ENCODE measurements around the gene LINGO1.

LINGO1 gene

DNA sequence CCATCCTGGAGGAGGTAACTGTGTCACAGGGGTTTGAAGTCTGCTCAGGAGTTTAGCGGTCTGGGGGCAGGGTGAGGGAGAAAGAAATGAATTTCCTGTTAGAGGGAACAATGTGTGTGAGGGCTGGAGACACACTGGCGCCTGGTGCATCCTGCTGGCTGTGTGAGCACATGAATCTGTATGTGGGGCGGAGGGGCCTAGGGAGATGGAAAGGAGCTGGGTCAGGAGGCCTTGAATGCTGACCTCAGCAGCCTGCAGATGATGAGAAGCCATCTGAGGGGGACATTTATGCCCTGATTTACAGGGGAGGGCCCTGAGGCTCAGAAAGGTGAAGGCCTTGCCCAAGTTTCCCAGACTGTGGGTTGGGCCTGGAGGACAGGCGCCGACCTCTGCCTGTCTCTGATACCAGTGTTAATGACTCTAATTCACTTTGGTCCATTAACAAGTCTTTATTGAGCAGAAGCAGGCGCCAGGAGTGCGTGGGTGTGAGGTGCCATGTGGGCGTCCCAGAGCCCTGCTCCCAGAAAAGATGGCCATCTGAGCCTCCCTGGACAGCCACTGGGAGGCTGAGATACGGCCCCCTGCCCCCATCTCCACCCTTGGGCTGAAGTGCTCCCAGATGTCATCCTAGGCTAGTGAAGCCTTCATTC, 34.8 kb downstream of the LINGO1 start:
- DNase-seq (ENCODE audit: low spot score) = no peak

GRCh38 chr15:77596821-77597803, 35.6 kb downstream of the LINGO1 start:
- DNase-seq (ENCODE audit: low spot score) = no peak

DNA sequence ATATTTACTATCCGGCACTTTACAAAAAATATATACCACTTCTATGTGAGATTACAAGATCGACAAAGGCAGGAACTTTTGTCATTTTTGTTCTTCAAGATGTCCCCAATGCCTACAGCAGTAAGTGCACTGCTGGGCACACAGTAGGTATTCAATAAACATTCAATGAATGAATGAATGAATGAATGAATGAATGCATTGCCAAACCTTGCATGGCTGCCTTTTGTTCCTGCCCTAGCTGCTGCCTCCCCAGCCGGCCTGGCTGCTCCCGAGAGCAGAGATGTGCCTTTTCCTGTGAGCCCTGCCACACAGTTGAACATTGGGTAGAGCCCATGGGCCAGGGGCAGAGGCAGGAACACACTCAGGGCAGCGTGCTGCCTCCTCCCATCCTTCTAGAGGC, 37.5 kb downstream of the LINGO1 start:
- no peak for DNase-seq (ENCODE audit: low spot score)

DNA sequence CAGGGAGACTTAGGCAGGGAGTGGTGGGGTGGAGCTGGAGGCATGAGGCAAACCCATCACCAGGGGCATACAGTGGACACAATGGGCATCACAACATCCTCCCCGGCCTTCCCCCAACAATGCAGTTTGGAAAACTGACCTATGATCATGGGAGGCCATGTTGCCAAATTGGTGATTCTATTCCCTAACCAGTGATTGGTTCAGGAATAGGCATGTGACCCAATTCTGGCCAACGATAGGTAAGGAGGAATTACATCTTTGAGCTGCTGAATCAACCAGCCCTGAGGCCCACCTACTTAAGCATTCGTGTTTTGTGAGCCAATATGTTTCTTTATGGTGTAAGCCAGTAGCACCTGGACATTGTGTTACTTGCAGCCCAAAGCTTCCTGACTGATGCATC, 40.0 kb downstream of the LINGO1 start:
- no peak for DNase-seq (ENCODE audit: low spot score)

GRCh38 chr15:77591968-77592613, 40.6 kb downstream of the LINGO1 start:
- no peak for DNase-seq (ENCODE audit: low spot score)

DNA sequence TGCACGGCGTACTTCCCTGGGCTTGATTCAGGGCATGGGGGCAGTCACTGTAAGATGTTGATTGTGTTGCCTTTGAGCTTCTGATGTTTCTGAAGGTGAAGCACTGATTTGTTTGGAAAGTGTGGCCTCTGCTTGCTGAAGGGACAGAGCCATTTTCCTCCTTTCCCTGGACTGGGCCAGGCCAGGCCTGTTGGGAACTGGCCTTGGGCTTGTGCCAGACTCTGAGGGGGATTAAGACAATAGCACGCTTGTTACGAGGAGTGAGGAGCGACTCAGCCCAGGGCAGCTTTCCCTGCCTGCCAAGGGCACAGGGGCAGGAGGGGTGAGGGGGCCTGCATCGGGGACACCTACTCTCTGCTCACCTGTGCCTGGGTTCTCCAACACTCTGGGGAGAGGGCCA, 42.9 kb downstream of the LINGO1 start:
- no peak for DNase-seq (ENCODE audit: low spot score)

GRCh38 chr15:77588126-77588525, 44.6 kb downstream of the LINGO1 start:
- DNase-seq (ENCODE audit: low spot score) = no peak

- DNase-seq (ENCODE audit: low spot score) = no peak
These were observed 48.0 kb downstream of the LINGO1 start for GRCh38 chr15:77584691-77585090.

DNA sequence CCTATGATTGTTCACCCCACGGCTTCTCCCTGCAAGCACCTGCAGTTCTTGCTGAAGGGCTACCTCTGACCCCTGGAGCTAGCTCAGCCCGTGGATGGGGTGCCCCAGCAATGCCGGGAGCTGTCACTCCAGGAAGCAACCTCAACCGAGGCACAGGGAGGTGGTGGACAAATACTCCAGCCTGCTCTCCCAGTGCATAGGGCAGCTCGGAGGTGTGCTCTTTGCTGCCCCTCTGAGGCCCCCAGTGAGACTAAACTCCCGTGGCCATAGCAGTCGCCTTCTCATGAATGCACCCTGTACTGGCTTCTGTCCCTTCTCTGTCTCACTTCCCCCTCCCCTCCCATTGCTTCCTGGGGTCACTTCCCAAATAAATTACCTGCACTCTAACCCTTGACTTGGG, 48.5 kb downstream of the LINGO1 start:
- DNase-seq (ENCODE audit: low spot score) = no peak

GRCh38 chr15:77582763-77583162, 49.9 kb downstream of the LINGO1 start:
- no peak for DNase-seq (ENCODE audit: low spot score)

DNA sequence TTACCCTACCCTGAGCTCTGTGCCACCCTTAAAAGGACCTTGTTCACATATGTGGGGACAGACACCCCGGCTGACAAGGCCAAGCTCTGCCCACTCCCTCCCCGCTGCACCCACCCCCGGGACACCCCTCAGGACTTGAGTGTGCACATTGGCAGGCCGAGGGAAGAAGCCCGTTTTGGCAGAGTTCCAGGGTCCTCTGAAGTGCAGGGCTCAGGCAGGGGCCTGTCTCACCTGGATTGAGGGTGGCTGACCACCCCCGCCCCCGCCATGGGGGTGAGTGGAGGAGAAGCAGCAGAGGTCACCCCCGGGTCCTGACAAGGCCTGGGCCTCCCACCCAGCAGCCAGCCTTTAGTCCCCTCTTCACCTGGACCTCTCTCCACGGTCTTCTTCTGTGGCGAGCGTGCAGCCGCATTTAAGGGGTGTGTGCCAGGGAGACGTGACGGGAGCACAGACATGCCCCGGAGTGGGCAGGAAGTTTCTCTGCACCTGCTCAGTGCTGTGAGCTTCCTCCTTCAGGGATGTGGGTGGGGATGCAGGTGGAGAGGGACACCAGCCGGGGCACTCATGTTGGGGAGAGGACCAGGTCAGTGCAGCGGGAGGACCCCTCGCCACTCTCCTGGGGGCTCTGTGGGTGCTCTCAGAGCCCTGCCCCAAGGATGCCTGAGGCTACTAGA, 50.7 kb downstream of the LINGO1 start:
- no peak for DNase-seq (ENCODE audit: low spot score)

GRCh38 chr15:77580996-77581682, 51.6 kb downstream of the LINGO1 start:
- DNase-seq (ENCODE audit: low spot score) = no peak

- no peak for DNase-seq (ENCODE audit: low spot score)
These were observed 53.1 kb downstream of the LINGO1 start for GRCh38 chr15:77579498-77580188.

- no peak for DNase-seq (ENCODE audit: low spot score)
These were observed 53.9 kb downstream of the LINGO1 start for GRCh38 chr15:77578641-77579372.

GRCh38 chr15:77577366-77577950, 55.3 kb downstream of the LINGO1 start:
- DNase-seq (ENCODE audit: low spot score) = no peak

- no peak for DNase-seq (ENCODE audit: low spot score)
These were observed 56.2 kb downstream of the LINGO1 start for GRCh38 chr15:77576538-77576937.

DNA sequence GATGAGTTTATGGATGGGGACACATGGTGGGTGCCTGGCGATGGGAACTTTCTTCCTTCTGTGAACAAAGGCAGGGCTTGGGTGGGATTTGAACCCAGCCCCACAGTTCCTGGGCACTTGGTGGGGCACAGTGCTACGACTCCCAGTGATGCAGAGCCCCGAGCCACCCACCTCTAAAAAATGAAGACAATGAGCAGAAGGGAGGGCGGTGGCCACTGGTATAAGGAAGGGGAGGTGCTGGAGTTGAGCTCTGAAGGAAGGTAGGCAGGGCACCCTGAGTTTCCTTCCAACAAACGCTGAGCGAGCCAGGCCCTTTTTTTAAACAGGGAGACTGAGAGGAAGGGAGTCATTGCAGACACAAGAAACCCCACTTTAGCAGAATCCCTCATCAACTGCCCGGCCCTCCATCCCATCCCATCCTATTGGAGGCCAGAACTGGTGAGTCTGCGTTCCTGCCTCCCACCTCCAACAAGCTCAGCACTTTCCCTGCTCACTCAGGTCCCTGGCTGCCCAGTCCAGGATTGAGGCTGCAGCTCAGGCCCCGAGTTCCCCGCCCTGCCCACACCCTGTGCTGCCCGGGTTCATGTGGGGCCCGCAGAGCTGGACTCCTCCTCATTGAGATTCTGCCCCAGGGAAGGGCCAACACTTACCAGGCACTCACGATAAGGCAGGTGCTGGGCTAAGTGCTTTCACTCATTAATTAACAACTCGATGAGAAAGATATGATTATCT, 57.3 kb downstream of the LINGO1 start:
- DNase-seq (ENCODE audit: low spot score) = no peak

GRCh38 chr15:77574521-77575202, 58.0 kb downstream of the LINGO1 start:
- DNase-seq (ENCODE audit: low spot score) = no peak

- DNase-seq (ENCODE audit: low spot score) = no peak
These were observed 58.9 kb downstream of the LINGO1 start for GRCh38 chr15:77573802-77574201.

All from left forelimb (tissue), 1 donor.